RCC 7860 (cell line): Measurements from ENCODE around the gene VCL.
"Not testable (repeated sequence)": the region's sequence is repeated elsewhere in the genome, so short reads cannot be mapped to it uniquely, and the experiment has no call there.

Experiments used
- DNase-seq: peaks from one replicate; pipeline ENCODE4 v3.0.0-alpha.2; 2015; ENCODE audit warnings: low spot score
- FAIRE-seq: peaks from 2 replicates; lab custom pipeline; 2012; peaks lifted over from hg19 to GRCh38; lab: Jason Lieb, UNC

VCL gene

DNA sequence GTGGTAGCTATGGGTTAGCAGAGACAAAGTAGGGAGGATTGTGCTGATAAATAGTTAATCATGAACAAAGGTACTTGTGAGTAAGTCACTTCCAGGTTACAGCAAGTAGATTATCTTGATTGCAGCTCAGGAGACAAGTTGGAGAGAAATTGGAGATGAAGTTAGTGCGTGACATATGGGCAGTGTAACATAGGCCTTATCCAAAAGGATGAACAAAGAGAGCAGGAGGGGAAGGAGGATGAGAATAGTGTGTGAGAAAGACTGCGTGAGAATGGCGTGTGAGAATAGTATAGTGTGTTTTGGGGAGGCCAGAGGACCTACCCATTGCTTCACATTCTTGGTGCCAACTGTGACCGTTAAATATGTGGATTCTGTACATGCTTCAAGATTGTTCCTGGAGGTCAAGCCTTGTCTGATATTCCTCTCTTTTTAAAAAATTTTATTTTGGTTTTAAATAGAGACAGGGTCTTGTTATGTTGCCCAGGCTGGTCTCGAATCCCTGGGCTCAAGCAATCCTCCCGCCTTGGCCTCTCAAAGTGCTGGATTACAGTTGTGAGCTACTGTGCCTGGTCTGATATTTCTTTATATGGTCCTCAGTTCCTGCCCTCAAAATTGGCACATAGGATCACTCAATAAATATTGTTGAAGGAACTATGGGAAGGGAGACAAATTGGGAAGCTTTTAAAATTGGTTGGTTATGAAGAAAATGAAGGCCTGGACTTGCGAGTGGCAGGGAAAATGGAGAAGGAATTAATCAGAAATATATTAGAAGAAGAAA is 3.2 kb downstream of the VCL start:
- peak; percentile 29 for DNase-seq
- peak; percentile 67 for FAIRE-seq

DNA sequence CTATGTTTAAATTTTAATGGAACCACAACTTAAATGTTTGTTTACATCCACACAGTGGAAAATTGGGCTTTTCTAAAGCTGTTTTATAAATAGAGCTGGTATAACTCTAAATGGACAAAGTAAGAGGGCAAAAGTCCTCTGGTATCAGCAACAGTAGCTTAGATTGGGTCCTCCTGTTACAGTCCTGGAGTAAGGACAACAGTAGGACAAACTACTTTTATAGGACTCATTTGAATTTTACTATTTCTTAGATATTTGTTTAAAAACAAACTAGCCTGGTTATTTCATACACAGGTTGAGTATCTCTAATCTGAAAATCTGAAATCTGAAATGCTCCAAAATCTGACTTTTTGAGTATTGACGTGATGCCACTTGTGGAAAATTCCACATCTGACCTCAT is 8.4 kb downstream of the VCL start:
- DNase-seq (no peak), FAIRE-seq (no peak)

DNA sequence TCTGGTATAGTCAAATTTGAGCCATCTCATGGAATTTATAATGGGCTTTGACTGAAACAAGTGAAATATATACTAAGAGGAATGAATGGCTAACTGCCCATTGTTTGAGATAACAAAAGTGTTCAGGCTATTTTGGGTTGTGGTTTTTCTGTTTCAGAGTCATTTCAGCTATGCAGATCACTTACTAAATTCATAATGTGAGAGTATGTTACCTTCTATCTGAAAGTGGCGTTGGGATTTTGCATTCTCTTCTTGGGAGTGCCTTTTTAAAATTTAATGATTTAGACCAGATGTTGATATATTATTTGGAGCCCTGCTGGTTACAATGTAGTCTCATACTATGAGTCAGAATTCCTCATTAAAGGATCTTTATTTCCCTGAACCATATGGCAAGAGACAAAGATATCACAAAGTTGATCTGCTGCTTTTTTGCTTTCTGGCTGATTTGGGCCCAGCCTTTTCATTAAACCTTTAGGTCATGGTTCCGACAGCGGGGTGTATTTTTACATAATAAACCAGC is 10.4 kb downstream of the VCL start:
- no peak for DNase-seq

DNA sequence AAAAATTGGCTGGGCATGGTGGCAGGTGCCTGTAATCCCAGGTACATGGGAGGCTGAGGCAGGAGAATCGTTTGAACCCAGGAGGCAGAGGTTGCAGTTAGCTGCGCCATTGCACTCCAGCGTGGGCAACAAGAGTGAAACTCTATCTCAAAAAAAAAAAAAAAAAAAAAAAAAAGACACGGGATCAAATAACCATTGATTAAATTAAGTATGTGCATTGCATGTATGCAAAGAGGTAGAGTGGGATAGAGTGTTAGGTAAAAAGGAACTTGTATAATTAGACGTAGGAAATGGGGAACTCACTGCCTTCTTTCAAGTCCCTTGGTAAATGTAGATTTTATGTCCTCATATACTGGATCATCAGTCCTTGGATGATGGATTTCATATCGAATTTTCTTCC is 13.1 kb downstream of the VCL start:
- no peak for FAIRE-seq

More for the DNA sequence above, 10.4 kb downstream of the VCL start:
- FAIRE-seq, result peak; percentile 82

DNA sequence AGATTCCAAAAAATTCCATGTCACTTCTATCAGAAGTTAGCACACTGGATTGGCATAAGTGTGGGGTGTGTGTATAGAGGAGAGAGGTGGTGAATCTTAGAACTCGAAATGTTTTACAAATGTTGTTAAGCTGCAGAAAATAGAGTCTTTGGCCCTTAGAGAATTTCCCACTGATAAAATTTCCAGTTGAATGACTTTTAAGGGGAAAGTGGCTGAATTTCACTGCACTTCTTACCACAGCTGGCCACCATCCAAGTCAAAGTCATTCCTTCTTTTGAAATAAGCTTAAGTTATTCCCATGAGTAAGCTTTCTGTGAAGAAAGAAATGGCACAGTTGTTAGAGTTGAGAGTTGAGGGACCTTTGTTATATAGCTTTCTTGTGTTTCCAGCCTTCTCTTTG is 13.9 kb downstream of the VCL start:
- peak; percentile 75 for DNase-seq
- FAIRE-seq, result peak; percentile 96

More for the DNA sequence above, 13.1 kb downstream of the VCL start:
- no peak for DNase-seq

DNA sequence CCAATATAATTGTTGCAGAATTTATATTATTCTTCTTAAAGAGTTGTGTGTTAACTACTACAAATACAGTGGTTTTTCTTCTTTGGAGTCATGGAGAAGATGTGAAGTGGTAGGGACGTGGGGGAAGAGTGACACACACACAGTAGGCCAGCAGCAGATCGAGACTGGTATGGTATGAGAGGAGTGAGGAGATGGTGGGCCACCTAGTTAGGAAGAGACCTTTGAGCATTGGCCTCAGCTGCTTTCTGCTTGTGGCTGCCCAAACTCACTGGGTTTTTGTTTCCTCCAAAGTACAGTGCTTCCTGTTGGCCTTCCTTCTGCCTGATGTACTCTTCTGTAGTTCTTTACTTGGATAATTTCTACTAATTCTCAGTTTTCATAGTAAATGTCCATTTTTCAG is 14.6 kb downstream of the VCL start:
- no peak for DNase-seq
- no peak for FAIRE-seq

DNA sequence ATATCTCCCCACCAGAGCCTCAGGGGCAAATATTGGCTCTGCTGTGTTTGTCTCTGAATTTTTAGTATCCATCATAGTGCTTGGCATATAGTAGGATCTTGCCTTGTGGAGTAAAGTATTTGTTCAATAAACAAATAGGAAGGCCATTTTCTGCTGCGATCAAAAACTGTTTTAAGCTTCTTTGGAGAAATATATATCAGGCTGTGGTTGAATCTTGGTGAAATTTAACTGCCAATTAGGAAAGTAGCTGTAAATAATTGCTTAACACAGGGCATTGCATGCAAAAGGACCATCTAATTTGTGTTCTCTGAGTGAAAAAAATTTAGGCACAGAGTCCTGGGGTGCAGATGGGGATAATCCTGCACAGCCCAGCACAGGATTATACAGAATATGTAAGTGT is 15.1 kb downstream of the VCL start:
- DNase-seq (no peak), FAIRE-seq (no peak)

DNA sequence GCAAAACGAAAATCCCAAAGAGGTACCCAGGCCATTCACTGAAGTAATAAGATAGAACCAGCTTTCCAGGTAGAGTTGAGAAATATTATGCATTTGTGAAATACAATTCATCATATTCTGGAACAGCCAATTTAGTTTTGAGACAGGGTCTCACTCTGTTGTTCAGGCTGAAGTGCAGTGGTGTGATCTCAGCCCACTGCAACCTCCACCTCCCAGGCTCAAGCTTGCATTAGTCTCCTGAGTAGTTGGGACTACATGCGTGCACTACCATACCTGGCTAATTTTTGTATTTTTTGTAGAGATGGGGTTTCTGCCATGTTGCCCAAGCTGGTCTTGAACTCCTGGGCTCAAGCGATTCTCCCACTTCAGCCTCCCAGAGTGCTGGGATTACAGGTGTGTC is 16.7 kb downstream of the VCL start:
- not testable (repeated sequence) for FAIRE-seq, DNase-seq

DNA sequence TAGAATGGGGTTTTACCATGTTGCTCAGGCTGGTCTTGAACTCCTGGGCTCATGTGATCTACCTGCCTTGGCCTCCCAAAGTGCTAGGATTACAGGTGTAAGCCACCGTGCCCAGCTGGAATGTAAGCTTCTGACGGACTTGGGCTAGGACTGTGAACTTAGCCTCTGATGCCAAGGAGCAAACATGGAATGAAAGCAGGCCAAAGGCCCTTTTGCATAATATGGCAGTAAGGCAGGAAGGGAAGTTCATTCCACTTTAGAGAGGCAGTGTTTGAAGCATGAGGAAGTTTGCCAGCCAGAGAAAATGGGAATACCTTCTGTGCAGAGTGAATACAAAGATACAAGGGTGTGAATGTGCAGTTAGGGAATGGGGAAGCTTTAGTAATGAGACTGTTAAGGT is 20.3 kb downstream of the VCL start:
- DNase-seq, result no peak

DNA sequence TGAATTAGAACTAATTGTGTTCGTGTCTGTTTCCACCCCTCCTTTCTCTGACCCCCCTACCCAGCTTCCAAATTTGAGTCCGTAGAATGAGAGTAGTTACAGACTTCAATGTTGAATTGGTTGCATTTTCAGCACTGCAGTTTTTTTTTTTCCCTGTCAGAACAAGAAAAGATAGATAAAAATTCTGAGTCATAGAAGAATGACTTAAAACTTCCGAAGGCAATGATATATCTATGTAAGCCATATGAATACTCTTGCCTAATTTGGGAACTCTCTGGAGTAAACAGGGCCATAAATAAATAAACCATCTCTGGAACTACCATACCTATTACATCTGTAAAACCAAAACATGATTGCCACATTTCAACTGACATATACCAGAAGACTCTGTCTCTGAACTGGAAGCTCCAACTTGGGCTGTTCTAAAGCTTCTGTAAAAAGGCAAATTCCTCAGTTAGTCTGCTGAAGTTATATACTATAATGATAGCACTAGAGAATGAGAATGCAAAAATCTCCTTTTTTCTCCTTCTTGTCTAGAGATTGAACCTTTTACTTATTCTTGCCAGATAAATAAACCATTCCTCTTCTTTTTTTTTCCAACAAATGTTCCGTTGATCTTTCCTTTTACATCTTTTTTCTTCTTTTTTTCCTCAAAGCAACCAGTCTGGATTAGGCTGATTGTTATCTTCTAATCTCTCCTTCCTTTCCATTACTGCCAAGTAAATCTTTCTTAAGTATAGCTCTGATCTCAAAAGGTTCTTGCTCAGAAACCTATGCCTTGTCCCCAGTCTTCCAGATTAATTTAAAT is 23.5 kb downstream of the VCL start:
- FAIRE-seq, result no peak
- DNase-seq, result no peak

More for the DNA sequence above, 20.3 kb downstream of the VCL start:
- FAIRE-seq, result no peak

DNA sequence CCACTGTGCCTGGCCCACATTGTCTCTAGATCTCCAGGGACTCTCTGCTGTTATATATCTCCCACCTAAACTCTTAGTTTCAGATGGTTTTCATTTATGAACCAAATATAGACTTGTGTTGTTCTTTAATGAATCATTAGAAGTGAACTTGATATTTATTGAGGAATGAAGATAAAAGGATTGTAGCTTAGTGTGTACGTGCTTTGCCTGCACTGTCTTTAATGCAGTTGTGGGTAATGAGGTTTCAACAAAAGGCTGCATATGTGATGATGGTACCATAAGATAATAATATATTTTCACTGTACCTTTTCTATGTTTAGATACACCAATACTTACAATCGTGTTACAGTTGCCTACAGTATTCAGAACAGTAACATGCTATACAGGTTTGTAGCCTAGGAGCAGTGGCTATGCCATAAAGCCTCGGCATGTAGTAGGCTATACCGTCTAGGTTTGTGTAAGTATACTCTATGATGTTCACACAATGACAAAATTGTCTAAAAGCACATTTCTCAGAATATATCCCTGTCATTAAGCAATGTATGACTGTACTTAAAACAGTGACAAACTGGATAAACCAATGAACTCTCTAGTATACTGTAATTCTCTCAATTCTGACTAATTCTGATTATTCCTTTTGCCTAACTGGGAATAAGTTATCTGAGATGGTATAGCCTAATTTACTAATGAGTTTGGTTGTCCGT is 25.2 kb downstream of the VCL start:
- no peak for DNase-seq
- FAIRE-seq, result no peak

DNA sequence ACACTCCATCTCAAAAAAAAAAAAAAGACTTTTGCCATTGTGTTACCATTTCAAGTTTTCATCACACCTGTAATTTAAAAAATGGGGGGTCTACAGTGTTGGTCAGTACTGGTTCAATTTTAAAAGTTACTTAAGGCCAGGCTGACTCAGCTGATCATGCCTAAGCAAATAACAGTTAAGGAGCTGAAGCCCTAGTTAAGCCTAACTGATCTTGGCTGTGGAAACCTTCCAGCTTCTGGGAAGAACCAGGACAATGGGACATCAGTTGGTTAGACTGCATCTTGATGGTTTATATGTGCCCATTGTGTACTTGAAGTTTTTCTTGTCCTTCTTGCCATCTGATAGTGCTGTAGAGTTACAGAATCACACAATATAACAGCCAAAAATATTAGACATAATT is 26.7 kb downstream of the VCL start:
- FAIRE-seq (no peak), DNase-seq (no peak)

DNA sequence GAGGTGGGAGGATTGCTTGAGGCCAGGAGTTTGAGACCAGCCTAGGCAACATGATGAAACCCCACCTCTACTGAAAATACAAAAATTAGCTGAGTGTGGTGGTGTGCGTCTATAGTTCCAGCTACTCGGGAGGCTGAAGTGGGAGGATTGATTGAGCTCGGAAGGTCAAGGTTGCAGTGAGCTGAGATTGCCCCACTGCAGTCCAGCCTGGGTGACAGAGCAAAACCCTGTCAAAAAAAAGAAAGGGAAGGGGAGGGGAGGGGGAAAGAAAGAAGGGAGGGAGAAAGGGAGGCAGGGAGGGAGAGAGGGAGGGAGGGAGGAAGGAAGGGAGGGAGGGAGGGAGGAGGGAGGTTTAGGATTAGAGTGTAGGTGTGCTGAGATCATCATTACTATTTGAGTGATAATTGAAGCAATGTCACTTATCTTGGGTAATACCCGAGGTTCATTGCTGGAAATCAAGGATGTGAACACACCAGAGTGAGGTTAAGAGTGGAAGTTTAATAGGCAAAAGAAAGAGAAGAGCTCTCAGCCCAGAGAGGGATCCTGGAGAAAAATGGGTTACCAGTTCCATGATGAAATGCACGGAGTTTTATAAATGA is 27.6 kb downstream of the VCL start:
- FAIRE-seq (no peak), DNase-seq (no peak)

DNA sequence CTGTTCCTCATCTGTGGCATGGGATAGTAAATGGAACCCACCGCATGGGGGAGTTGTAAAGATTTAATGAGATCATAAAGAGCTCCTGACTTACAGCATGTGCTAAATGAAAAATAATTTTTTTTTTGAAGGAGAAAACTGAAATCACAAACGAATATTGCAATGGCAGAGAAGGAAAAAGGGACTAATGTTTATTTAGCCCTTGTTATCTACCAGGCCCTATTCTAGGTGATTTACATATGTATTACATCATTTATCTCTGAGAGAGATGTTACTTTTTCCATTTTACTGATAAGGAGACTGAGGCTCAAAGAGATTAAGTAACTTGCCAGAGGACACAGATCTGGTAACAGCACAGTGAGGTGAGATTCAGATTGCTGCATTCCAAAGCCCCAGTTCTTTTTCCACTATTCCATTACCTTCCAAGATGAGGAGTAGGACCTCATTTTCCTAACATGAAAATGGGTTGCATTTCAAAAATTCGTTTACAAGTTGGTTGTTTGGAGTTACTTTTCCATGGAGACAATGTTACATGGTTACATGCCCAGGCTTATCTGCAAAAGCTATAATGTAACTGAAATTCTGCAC is 28.6 kb downstream of the VCL start:
- FAIRE-seq, result no peak
- DNase-seq, result no peak

DNA sequence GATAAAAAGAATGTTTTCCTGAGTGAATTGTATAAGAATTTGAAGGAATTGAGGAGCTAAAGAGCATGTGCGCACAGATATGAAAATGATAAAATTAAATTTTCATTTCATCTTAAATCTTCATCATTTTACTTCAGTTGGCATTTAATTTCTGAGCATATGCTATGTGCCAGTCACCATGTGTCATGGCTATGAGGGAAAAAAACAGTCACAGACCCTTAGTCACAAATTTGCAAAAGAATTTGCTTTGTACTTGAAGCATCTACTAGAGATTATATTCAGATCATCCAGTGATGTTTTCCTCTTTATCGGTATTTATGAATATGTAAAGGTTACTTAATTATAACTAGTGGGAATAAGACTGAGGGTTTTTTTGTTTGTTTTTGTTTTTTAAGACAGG is 29.8 kb downstream of the VCL start:
- DNase-seq (peak; percentile 40), FAIRE-seq (no peak)

DNA sequence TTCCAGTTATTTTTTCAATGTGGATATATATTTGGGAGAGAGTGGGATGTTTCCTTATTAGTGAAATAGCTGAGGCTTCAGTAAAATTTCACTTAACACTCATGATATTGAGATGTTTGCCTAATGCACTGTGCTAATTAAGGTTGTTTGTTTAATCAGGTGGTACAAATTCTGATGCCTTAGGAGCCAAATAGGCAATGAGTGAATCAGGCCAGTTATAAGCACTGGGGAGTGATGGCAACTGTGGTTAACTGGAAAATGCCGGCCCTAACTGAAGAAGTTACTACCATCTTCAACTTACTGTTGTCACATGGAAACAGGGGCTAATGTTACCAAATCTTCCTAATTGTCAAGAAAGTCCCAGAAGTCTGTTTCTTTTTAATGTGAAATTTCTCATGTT is 32.0 kb downstream of the VCL start:
- DNase-seq (no peak), FAIRE-seq (no peak)

DNA sequence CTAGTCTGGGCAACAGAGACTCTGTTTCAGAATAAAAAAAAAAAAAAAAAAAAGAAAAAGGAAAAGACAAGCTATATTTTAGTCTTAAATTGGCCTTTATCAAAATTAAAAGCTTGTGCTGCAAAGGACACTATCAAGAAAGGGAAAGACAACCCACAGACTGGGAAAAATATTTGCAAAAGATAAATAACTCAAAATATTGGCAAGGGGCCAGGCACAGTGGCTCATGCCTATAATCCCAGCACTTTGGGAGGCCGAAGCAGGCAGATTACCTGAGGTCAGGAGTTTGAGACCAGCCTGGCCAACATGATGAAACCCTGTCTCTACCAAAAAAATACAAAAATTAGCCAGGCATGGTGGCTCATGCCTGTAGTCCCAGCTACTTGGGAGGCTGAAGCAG is 34.3 kb downstream of the VCL start:
- not testable (repeated sequence) for FAIRE-seq, DNase-seq

DNA sequence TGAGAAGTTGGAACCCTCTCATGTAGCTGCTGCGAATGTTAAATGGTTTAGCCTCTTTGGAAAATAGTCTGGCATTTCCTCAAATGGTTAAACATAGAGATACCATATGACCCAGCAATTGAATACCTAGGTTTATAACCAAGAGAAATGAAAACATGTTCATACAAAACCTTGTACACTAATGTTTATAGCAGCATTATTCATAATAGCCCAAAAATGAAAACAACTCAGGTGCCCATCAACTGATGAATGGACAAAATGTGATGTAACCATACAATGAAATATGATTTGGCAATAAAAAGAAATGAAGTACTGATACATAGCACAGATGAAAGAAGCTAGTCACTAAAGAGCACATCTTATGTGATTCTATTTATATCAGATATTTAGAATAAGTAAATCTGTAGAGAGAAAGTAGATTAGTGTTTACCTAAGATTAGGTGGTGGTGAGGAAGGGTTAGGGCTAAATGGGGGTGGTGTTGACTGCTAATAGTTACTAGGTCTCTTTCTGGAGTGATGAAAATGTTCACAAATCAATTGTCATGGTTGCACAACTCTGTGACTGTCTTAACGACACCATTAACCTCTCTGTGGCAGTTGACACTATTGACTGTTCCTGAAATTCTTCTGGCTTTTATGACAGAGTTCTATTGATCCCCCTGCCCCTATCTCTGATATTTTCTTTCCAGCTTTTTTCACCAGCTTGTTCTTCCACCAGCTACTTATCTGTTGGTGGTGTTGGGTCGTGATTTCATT is 35.2 kb downstream of the VCL start:
- FAIRE-seq, result no peak
- no peak for DNase-seq

DNA sequence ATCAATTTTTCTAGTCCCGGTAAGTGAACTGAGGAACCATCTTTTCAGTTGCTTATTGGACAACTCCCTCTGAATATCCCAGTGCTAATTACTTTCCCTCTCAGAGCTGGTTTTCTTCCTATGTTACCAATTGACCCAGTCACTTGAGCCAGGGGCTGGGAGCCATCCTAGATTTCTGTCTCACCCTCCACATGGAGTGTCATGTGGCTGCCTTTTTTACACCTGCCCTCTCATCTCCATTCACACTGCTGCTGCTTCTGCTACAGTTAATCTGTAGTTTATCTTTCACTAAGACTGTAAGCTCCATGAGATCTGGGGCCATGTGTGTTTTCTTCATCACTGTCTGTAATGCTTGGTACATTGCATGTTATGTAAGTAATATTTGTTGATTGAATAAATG is 35.8 kb downstream of the VCL start:
- FAIRE-seq (no peak), DNase-seq (no peak)

DNA sequence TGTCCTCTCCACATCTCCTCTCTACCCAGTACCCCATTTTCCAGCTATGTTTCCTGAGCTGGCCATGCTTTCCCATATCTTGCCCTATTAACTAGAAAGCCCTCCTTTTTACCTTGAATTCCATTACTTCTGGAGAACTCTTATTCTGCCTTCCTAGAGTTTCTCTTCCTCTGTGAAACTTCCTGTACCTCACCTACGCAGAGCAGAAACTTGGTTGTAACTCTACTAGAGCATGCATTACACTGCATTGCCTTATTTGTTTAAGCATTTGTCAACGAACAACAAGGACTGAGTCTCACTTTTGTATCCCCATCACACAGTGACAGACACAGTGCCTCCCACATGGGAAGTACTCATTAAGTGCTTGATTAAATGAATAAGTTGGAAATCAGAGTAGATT is 36.4 kb downstream of the VCL start:
- DNase-seq (no peak), FAIRE-seq (no peak)
